Neuronal stem cell (in vitro differentiated cells): ENCODE measurements around the gene SAMD11.
A peak's percentile ranks its signal among the peaks of the same experiment; 100 is the strongest.

Experiments
- DNase-seq: peaks from one replicate; pipeline ENCODE4 v3.0.0-alpha.2; 2013; ENCODE audit warnings: low spot score
- H2AFZ ChIP-seq: one replicate; pipeline ENCODE4 v1.6.1; 2013; ENCODE audit warnings: mild to moderate bottlenecking, low read length, inconsistent platforms
- H2AK5ac ChIP-seq: 2 replicates; pipeline ENCODE4 v1.6.1; 2013; ENCODE audit warnings: low read depth, mild to moderate bottlenecking, inconsistent platforms, low read length, moderate library complexity, mixed read lengths
- H2BK120ac ChIP-seq: 2 replicates; pipeline ENCODE4 v1.6.1; 2013; ENCODE audit warnings: low read depth, mild to moderate bottlenecking, inconsistent platforms, low read length, moderate library complexity, mixed read lengths
- H2BK12ac ChIP-seq: one replicate; pipeline ENCODE4 v1.6.1; 2013; ENCODE audit warnings: low read length, inconsistent platforms
- H2BK15ac ChIP-seq: 2 replicates; pipeline ENCODE4 v1.6.1; 2013; ENCODE audit warnings: mild to moderate bottlenecking, low read length, inconsistent platforms, mixed read lengths
- H2BK5ac ChIP-seq: one replicate; pipeline ENCODE4 v1.6.1; 2013; ENCODE audit warnings: inconsistent platforms, mild to moderate bottlenecking, low read length, moderate library complexity
- H3K14ac ChIP-seq: one replicate; pipeline ENCODE4 v1.6.1; 2013; ENCODE audit warnings: low read length, inconsistent platforms
- H3K18ac ChIP-seq: 2 replicates; pipeline ENCODE4 v1.6.1; 2013; ENCODE audit warnings: low read length, inconsistent platforms
- H3K23ac ChIP-seq: 2 replicates; pipeline ENCODE4 v1.6.1; 2013; ENCODE audit warnings: low read depth, mild to moderate bottlenecking, mixed read lengths, low read length, inconsistent platforms; ENCODE audit not compliant: poor library complexity
- H3K27ac ChIP-seq: replicated peaks from 3 replicates; pipeline ENCODE4 v1.5.1; 2013; ENCODE audit warnings: low read length, inconsistent platforms
- H3K27me3 ChIP-seq, 3 experiments: 2 replicates each; pipeline ENCODE4 v1.6.1; 2013; ENCODE audit warnings: low read length in 3 of 3, mild to moderate bottlenecking in 2 of 3, inconsistent platforms in 1 of 3, low read depth in 1 of 3, mixed read lengths in 1 of 3, moderate library complexity in 1 of 3; ENCODE audit not compliant: control insufficient read depth in 3 of 3, insufficient read depth in 3 of 3
- H3K36me3 ChIP-seq, 2 donors: replicated peaks in 1 of 2; 2 replicates each; pipeline ENCODE4 v1.6.1; 2013; ENCODE audit warnings: low read length in 2 of 2; ENCODE audit not compliant: control insufficient read depth in 2 of 2, insufficient read depth in 2 of 2
- H3K4ac ChIP-seq: 2 replicates; pipeline ENCODE4 v1.6.1; 2013; ENCODE audit warnings: inconsistent platforms, mild to moderate bottlenecking, low read length, moderate library complexity
- H3K4me1 ChIP-seq, 2 donors: 1 replicate in 1 of 2; 2 replicates in 1 of 2; pipeline ENCODE4 v1.6.1; 2013; ENCODE audit warnings: low read length in 2 of 2, low read depth in 1 of 2; ENCODE audit not compliant: control insufficient read depth in 2 of 2, insufficient read depth in 1 of 2
- H3K4me2 ChIP-seq: one replicate; pipeline ENCODE4 v1.6.1; 2013; ENCODE audit warnings: mild to moderate bottlenecking, low read length, inconsistent platforms; ENCODE audit not compliant: insufficient read depth, poor library complexity, severe bottlenecking
- H3K4me3 ChIP-seq, 2 donors: 2 replicates each; pipeline ENCODE4 v1.5.1; 2013; ENCODE audit warnings: low read length in 2 of 2, mild to moderate bottlenecking in 2 of 2, inconsistent platforms in 1 of 2, moderate library complexity in 1 of 2
- H3K79me1 ChIP-seq: one replicate; pipeline ENCODE4 v1.6.1; 2013; ENCODE audit warnings: low read depth, mild to moderate bottlenecking, inconsistent platforms, low read length, moderate library complexity
- H3K9ac ChIP-seq: one replicate; pipeline ENCODE4 v1.6.1; 2013; ENCODE audit warnings: mild to moderate bottlenecking, low read depth, low read length, inconsistent platforms; ENCODE audit not compliant: poor library complexity
- H3K9me3 ChIP-seq, 2 donors: replicated peaks in 1 of 2; 2 replicates each; pipeline versions ENCODE3 to v1.6.1; 2013; ENCODE audit warnings: low read length in 2 of 2, mild to moderate bottlenecking in 2 of 2, inconsistent platforms in 1 of 2, low read depth in 1 of 2, mixed read lengths in 1 of 2, moderate library complexity in 1 of 2; ENCODE audit not compliant: control insufficient read depth in 2 of 2, insufficient read depth in 1 of 2
- H4K8ac ChIP-seq: one replicate; pipeline ENCODE4 v1.6.1; 2013; ENCODE audit warnings: low read depth, mild to moderate bottlenecking, inconsistent platforms, low read length, moderate library complexity
- H4K91ac ChIP-seq: one replicate; pipeline ENCODE4 v1.6.1; 2013; ENCODE audit warnings: low read length, low read depth, mild to moderate bottlenecking, inconsistent platforms; ENCODE audit not compliant: poor library complexity
- WGBS, 2 donors: extraction: QIAGEN DNeasy Blood & Tissue Kit; methylation state at CpG; one replicate each; pipeline ENCODE4 v1.1.7; 2013; ENCODE audit warnings: missing lambda C conversion rate in 2 of 2, mixed read lengths in 1 of 2; ENCODE audit not compliant: insufficient read length in 2 of 2, insufficient replicate concordance in 1 of 2; ENCODE audit errors: extremely low coverage in 2 of 2; 5-methylcytosine and 5-hydroxymethylcytosine counted together

The SAMD11 gene

GRCh38 chr1:920010-920409, 3.7 kb upstream of the SAMD11 start:
- peak overlapping the region; percentile 49 for H3K14ac ChIP-seq
- peak overlapping the region; percentile 99 for H2BK12ac ChIP-seq
- H3K36me3 ChIP-seq: peaks cover 0 to 2% of the 10 kb centered on the region in 2 donors
- H3K9me3 ChIP-seq: peaks cover 0 to 4% of the 10 kb centered on the region in 2 donors
- H4K91ac ChIP-seq: no peak overlapping the region
- peak overlapping the region; percentile 7 for H4K8ac ChIP-seq
- no peak for DNase-seq
- peak overlapping the region; percentile 85 for H3K9ac ChIP-seq
- no CpG with 5 or more reads among the region's 23 CpGs for WGBS, 2 donors
- H3K27ac ChIP-seq: no peak overlapping the region
- H3K4me3 ChIP-seq: no peak overlapping the region
- peak overlapping the region; percentile 99 for H2AK5ac ChIP-seq
- H3K27me3 ChIP-seq: peaks cover 24 to 93% (median 77%) of the 10 kb centered on the region in 3 experiments
- no peak overlapping the region for H3K4ac ChIP-seq
- no peak overlapping the region for H3K4me2 ChIP-seq
- no peak overlapping the region for H2AFZ ChIP-seq
- peak overlapping the region; percentile 94 for H3K23ac ChIP-seq
- H3K18ac ChIP-seq: peak overlapping the region; percentile 66
- peaks cover 2% of the 10 kb centered on the region for H3K79me1 ChIP-seq
- peak overlapping the region; percentile 99 for H2BK15ac ChIP-seq
- H3K4me1 ChIP-seq: peaks cover 20 to 36% of the 10 kb centered on the region in 2 donors
- no peak overlapping the region for H2BK120ac ChIP-seq
- H2BK5ac ChIP-seq: peak overlapping the region; percentile 77

- peak overlapping the region; percentile 90 for H2BK15ac ChIP-seq
- WGBS, 2 donors: no CpG with 5 or more reads among the region's 13 CpGs
- peak overlapping the region; percentile 66 for H3K18ac ChIP-seq
- peaks cover 27 to 93% (median 77%) of the 10 kb centered on the region in 3 experiments for H3K27me3 ChIP-seq
- peak overlapping the region; percentile 86 for H3K4ac ChIP-seq
- H4K8ac ChIP-seq: peak overlapping the region; percentile 7
- H4K91ac ChIP-seq: peak overlapping the region; percentile 72
- H2BK120ac ChIP-seq: no peak overlapping the region
- H3K14ac ChIP-seq: peak overlapping the region; percentile 49
- H2AK5ac ChIP-seq: peak overlapping the region; percentile 99
- peaks cover 20 to 38% of the 10 kb centered on the region in 2 donors for H3K4me1 ChIP-seq
- H3K9me3 ChIP-seq: peaks cover 0 to 4% of the 10 kb centered on the region in 2 donors
- no peak for DNase-seq
- H3K4me2 ChIP-seq: peak overlapping the region; percentile 66
- no peak overlapping the region for H3K27ac ChIP-seq
- peak overlapping the region; percentile 77 for H2BK5ac ChIP-seq
- no peak overlapping the region for H2AFZ ChIP-seq
- peaks cover 0 to 2% of the 10 kb centered on the region in 2 donors for H3K36me3 ChIP-seq
- peaks cover 2% of the 10 kb centered on the region for H3K79me1 ChIP-seq
- H2BK12ac ChIP-seq: peak overlapping the region; percentile 99
- H3K9ac ChIP-seq: peak overlapping the region; percentile 85
- peak overlapping the region; percentile 94 for H3K23ac ChIP-seq
- H3K4me3 ChIP-seq: peak overlapping the region in 1 of 2 donors; percentile 23
Observed at GRCh38 chr1:920521-920920, 3.2 kb upstream of the SAMD11 start.

- Histone ChIP-seq H2AK5ac (peak overlapping the region; percentile 99), H3K14ac (peak overlapping the region; percentile 72), H3K4ac (peak overlapping the region; percentile 97), H3K27me3 (peaks cover 34 to 93% (median 80%) of the 10 kb centered on the region in 3 experiments), H4K8ac (no peak overlapping the region), H2BK120ac (no peak overlapping the region), H3K4me2 (peak overlapping the region; percentile 66), H3K23ac (peak overlapping the region; percentile 94), H3K79me1 (peaks cover 2% of the 10 kb centered on the region), H2AFZ (peak overlapping the region; percentile 40), H3K9me3 (peaks cover 0 to 4% of the 10 kb centered on the region in 2 donors), H3K36me3 (peaks cover 0 to 2% of the 10 kb centered on the region in 2 donors), H3K4me3 (peak overlapping the region in 1 of 2 donors; percentile 39), H3K9ac (peak overlapping the region; percentile 88), H2BK12ac (peak overlapping the region; percentile 67), H3K4me1 (peaks cover 22 to 40% of the 10 kb centered on the region in 2 donors), H3K27ac (peak overlapping the region; percentile 20), H4K91ac (no peak overlapping the region), H2BK15ac (peak overlapping the region; percentile 100), H2BK5ac (peak overlapping the region; percentile 77), H3K18ac (peak overlapping the region; percentile 95)
- DNase-seq: peak; percentile 76
- WGBS, 2 donors: no CpG with 5 or more reads among the region's 38 CpGs
Observed at GRCh38 chr1:921011-921837, 2.5 kb upstream of the SAMD11 start.
